Activated CD8-positive, alpha-beta memory T cell treated with anti-CD3 and anti-CD28 coated beads, Interleukin-2, amount 50 U/mL, for 48 hours (primary cell): ENCODE measurements around the gene ABCG2.

ENCODE experiments used
- DNase-seq: peaks from one replicate; pipeline ENCODE4 v3.0.0-alpha.2; 2020

Gene ABCG2

DNA sequence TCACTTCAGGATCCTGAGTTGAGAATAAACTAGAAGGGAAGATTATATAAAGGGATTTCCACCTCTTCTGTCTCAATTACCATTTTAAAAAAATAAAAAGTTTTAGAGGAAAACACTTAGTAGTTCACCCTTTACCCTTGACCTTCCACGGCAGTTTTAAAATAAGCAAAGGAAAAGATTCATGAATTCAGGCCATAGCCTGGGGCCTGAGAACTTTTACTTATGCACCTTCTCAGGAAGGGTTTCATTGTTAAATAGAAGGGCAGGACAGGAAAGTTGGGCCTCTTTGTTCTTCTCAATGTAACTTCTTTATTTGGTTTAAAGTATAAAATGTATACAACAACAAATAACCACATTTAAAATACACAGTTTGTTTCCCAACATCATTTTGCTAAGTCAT lies 96.1 kb downstream of the ABCG2 start:
- no peak for DNase-seq

DNA sequence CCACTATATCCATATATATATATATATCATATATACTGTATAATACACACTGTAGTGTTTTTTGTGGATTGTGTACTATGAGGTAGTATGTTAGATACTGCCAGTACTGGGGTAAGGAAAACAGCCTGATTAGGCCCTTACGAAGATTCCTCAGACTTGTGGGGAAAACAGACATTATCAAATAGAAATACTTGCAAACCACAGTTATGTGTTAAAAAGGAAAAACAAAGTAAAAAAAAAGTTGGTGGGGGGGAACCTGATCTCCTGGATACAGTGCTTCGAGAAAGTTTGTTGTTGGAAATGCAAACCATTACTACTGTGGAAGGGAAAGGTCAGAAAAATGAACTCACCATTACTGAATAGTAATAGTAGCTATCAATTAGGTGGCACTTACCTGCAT lies 98.0 kb downstream of the ABCG2 start:
- DNase-seq = no peak

DNA sequence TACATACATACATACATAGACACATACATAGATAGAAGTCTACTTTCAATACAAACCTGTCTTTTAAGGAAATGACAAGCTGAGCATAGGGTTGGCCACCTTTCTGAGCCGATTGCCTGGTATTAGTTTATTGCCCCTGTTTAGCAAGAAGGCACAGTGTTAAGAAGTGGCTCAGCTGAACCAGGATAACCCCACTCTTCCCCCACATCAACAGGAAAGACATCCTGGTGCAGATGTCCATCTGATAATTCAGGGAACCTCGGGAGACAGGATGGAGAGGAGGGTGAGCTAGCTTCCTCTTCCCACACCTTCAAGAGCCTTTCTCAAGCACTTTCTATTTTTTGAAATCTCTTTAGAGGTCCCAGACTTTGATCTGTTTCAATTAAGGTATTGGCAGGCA lies 98.7 kb downstream of the ABCG2 start:
- no peak for DNase-seq

DNA sequence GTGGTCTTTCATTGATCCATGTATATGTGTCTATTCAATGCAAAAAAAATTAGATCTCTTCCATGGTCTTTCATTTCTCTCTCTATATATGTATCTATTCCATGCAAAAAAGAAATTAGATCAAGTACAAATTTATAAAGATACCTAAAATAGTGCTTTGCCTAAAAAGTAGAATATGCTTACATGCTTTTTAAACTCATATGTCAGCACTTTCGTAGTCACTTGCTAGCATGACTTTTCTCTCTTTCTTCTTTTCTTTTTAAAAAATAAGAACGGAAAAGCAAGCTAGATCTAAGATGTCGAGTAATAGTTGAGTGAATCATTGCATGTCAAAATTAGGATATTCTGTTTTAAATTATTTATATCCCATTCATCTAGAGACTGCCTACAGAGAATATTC lies 100.1 kb downstream of the ABCG2 start:
- no peak for DNase-seq

DNA sequence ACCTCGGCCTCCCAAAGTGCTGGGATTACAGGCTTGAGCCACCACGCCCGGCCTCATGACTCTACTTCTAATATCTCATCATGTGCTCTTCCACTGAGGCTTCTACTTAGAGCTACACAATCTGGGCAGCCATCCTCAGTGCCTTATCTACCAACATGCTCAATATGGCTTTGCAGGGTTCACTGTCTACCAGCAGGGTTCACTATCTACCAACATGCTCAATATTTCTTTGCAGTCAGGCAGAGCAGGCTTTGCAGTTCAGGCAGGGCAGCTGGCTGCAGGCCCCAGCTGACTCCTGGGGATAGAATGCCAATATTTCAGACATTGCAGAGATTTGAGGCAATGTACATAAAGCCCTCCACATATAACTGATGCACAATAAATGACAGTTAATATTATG lies 103.5 kb downstream of the ABCG2 start:
- no peak for DNase-seq

DNA sequence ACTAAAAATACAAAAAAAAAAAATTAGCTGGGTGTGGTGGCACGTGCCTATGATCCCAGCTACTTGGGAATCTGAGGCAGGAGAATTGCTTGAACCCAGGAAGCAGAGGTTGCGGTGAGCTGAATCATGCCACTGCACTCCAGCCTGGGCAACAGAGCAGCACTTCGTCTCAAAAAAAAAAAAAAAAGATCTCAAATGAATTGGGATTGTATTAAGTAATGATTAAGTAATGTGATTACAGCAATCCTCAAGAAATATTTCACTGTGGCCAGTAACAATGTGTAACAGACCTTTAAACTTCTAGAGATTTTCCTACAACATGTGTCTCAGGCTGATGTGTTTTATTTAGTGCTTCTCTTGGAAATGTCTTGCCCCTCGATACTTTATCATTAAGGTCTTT lies 104.2 kb downstream of the ABCG2 start:
- DNase-seq = no peak

DNA sequence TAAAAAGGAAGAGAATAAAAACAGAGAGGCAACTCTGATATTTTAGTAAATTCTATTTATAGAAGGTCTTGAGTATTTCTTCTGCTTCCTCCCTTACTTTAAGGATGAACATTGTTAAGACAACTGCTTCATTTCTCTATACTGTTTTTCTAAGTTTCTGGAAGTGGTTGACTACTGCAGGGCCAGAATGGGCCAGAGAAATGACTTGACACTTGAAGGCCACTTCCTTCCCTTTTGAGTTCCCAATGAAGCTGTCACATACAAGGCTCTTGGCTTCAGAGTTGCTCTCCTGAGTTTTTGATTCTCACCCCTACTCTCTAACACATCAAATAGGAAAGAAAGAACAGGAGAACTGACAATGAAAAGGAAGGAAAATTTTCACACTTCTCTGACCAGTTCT lies 113.4 kb downstream of the ABCG2 start:
- no peak for DNase-seq

DNA sequence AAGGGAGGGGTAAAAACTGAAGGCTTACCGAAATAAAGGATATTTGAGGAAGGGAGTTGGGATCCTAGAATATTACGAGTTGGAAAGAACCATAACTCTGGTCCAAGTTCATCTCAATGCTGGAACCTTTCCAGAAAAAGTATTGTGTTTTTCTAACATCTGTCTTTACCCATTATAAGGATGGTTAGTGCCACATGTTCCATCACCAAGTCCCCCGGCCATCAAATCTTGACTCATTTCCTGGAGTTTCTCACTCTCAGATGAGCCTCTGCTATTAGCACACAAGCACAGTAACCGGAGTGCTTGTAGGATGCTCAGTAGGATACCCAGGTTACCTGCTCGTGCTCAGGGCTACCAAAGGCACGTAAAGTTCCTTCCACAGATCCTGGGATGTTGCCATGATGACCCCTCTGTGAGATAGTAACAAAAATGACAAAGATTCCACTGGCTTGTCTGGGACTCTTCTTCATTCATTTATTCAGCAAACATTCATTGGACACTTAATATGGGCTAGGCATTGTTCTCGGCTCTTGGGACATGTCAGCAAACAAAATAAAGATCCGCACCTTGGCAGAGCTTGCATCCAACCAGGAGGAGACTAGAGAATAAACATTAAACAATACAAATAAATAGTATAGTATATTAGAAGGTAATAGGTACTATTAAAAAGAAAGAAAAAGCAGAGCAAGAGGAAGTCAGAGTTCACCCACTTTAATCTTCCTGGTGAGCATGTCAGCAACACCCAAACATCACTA lies 114.7 kb downstream of the ABCG2 start:
- no peak for DNase-seq

DNA sequence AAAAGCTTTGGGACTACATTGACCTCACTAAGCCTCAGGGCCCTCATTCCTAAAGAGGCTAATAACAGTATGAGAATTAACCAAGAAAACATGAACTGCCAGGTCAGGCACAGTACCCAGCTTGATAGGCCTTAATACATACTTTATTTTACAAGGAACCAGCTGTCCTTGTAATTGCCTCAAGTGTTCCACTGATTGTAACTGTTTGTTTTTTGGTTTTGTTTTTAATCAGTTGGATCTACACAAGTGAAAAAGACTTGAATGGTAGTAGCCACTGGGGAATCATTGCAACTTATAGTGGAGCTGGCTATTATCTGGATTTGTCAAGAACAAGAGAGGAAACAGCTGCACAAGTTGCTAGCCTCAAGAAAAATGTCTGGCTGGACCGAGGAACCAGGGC lies 115.4 kb downstream of the ABCG2 start:
- DNase-seq = no peak

DNA sequence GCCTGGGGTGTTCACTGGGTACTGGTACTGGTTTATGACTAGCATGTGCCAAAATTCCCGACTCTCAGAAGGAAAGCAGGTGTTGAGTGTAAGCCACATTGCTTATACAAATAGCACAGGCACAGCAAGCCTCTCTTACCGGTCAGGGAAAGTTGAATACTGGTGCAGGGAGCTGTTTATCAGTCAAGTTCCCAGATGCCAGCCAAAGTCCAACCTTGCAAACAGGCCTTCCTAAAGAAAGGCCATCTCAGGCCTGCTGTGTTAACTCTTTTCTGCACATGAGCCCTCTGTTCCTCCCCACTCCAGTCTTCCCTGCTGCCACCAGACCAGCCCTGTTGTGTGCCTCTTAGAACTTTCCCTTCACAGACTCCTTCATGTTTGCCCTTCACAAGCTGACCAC lies 116.8 kb downstream of the ABCG2 start:
- no peak for DNase-seq

DNA sequence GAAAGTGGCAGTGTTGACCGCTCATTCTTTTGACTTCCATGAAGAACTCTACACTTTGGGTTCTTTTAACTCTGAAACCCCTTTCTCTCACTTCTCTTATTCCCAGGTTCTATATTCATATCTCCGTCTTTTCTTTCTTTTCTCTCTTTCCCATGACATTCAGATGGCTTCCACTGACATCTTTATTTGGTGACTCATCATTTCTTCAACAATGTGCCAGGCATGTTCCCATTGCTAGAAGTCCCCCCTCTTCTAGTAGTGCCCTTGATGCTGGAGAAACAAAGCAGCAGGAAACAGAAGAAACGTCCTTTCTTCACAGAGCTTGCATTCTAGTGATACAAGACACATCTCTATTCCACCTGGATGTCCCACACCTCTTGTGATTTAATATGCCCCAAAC lies 117.7 kb downstream of the ABCG2 start:
- DNase-seq = no peak
